GM15510 (cell line): ENCODE measurements around the gene AAK1.

Experiments used
- POLR2A ChIP-seq: IDR thresholded peaks from 3 replicates; pipeline ENCODE4 v1.6.1; 2011; ENCODE audit warnings: borderline replicate concordance; ENCODE audit not compliant: insufficient read length; ENCODE audit errors: extremely low read depth

Gene AAK1

DNA sequence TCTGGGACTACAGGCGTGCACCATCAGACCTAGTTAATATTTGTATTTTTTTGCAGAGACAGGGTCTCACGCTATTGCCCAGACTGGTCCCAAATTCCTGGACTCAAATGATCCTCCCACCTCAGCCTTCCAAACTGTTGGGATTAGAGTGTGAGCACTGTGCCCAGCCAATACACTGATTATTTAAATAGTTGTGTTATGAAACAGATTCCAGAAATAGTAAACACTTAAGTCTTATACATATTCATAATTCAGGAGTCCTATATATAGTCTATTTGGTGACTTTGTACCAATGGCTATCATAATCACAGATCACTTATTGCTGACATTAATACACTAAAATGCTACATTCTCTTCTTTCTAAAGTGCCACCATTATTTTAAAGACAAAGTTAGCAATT lies 219.1 kb downstream of the AAK1 start:
- TF ChIP-seq POLR2A: no peak

DNA sequence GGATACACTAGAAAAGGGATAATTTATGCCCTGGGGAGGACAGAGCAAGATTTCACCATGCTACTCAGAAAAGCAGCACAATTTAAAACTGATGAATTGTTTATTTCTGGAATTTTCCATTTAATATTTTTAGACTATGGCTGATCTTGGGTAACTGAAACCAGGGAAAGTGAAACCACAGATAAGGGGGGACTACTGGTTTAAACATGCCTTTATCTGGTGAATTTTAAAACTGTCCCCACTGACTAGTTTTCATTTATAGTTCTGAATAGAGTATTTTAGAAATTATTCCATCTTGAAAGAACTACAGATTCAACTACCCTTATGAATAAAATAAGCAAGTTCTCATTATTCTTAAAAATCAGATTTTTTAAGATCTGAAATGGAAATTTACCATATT lies 221.3 kb downstream of the AAK1 start:
- TF ChIP-seq POLR2A: no peak

DNA sequence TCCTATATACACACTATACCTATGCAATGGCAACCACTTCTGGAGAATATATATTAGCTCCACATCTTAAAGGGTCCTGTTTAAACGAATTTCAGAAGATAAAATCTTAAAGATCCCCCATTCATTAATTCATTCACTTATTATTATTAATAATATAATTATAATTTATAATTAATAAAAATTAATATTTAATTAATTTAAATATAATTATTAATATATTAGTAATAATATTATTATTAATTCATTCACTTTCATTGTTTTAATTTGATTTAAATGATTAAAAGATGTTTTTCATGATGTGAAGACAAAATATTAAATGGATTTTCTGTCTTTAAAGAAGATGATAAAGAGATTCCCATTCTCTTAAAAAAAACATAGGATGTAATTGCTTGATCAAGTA lies 227.4 kb downstream of the AAK1 start:
- no peak for TF ChIP-seq POLR2A
